AG09319 (cell line): Measurements from ENCODE around the gene SGF29.

ENCODE experiments used
- DNase-seq: peaks from one replicate; pipeline ENCODE4 v3.0.0-alpha.2; 2010; ENCODE audit warnings: low read depth; ENCODE audit errors: extremely low read depth
- CTCF ChIP-seq: IDR thresholded peaks from 2 replicates; pipeline ENCODE4 v1.5.1; 2011; ENCODE audit warnings: low read depth, mild to moderate bottlenecking, inconsistent platforms, low read length, moderate library complexity

Gene SGF29

GRCh38 chr16:28546626-28547025, 7.1 kb upstream of the SGF29 start:
- no peak for DNase-seq
- no peak for TF ChIP-seq CTCF

DNA sequence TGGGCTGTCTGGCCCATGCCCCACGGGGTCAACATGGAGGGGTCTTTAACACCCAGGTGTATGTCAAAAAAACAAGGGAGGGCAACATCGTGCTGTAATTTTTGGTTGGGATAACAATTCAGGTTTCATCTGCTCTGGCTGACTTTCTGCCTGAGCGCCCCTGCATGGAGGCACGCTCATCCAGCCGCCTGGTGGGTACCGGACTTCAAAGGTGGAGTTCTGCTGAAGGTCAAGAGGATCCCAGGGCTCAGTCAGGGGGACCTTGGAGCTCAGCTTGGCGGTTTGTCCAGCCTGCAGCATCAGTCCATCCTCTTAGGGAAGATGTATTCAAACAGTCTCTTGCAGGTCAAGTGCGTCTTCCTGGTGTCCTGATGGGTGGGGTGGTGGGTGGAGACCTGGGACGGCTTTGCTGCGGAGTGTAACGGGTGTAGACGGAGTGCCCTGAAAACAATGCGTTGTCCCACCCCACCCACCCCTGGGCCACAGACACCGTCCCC, 5.4 kb upstream of the SGF29 start:
- DNase-seq, result no peak
- TF ChIP-seq CTCF, result no peak

- no peak for DNase-seq
- peak; percentile 52 for TF ChIP-seq CTCF
Observed at GRCh38 chr16:28549301-28549899, 4.3 kb upstream of the SGF29 start.

DNA sequence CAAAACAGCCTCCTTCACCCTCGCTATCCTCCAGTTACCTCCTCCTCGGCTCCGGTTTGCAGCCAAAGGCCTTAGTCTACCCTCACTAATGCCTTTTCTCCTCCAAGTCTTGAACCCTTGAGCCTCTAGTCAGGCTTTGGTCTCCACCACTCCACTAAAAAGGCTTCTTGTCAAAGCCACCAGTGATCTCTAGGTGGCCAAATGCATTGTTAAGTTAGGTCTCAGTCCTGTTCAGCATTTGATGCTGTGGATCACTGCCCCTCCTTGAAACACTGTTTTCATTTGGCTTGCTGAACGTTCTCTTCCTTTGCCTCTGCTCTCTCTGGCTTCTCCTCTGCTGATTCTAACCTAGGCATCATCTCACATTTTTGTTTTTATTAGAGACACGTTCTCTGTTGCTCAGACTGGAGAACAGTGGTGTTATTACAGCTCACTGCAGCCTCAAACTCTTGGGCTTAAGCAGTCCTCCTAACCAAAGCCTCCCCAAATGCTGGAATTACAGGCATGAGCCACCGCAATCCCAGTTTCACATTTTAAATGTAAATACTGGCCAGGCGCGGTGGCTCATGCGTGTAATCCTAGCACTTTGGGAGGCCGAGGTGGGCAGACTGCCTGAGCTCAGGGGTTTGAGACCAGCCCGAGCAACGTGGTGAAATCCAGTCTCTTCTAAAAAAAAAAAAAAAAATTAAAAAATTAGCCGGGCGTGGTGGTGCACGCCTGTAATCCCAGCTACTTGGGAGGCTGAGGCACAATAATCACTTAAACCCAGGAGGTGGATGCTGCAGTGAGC, 1.1 kb downstream of the SGF29 start:
- no peak for DNase-seq
- TF ChIP-seq CTCF, result no peak

DNA sequence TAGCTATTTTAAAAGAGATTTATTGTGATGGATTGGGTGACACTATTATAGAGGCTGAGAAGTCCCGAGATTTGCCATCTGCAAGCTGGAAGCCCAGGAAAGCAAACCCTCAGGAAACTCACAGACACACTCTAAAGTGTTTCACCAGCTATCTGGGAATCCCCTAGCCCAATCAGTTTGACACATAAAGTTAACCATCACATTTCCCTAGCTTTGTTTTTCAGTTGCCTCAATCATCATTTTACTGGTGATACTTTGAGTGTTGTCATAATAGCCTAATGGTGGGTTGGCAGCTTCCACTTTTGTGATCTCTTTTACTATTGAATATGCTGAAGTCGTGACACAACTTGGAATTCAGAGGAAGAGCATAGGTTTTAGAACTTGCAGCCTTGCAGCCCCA, 1.8 kb downstream of the SGF29 start:
- DNase-seq, result no peak
- no peak for TF ChIP-seq CTCF

GRCh38 chr16:28556914-28557320, 3.2 kb downstream of the SGF29 start:
- DNase-seq, result no peak
- no peak for TF ChIP-seq CTCF

DNA sequence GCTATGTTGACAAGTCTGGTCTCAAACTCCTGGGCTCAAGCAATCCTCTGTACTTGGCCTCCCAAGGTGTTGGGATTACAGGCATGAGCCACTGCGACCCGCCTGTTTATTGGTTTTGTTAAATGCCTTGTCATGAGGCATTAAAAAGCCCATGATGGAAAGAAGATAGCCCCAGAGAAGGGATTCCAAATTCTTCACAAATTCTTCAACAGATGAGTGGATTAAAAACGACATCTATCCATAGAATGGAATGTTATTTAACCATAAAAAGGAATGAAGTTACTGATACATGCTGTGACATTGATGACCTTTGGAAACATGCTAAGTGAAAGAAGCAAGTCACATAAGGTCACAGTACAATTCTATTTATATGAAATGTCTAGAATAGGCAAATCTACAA, 4.7 kb downstream of the SGF29 start:
- DNase-seq, result no peak
- TF ChIP-seq CTCF, result no peak
